Amygdala (tissue), 56 donors: Measurements from ENCODE around the gene SORL1-AS1.
"Not testable (repeated sequence)": the region's sequence is repeated elsewhere in the genome, so short reads cannot be mapped to it uniquely, and the experiment has no call there.

Experiments
- DNase-seq, 56 donors: peaks; one replicate each; lab custom pipeline; 2025; lab: John Stamatoyannopoulos, UW

Gene SORL1-AS1

DNA sequence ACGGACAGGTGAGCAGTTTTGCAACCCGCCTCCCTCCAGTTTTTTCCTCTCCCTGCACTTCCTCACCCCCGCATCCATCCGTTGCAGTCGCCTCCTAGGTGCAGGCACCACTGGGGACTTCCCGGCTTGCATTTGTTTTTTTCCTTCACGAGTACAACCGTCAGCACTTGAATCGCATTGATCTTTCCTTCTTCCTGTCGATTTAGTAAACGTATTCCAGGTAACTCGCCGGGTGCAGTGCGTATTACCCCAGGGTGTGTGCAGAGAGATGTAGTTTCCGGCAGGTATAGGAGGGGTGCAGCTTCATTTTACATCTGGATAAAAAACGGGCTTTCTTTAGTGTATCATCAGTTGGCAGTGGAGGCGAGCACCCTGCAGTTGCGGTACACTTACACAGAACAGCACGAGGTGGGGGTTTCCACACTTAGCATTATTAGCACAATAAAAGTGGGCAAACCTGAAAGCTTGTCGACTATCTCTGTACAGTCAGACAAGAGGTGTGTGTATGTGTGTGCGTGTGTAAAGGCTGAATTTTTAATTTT is at the start of gene SORL1-AS1:
TSS of gene SORL1-AS1 (minus strand) at position 359 of the 542 bp plus-strand sequence.
- DNase-seq: peak in 3 of 56 donors; percentile 43 to 52 (median 47)

DNA sequence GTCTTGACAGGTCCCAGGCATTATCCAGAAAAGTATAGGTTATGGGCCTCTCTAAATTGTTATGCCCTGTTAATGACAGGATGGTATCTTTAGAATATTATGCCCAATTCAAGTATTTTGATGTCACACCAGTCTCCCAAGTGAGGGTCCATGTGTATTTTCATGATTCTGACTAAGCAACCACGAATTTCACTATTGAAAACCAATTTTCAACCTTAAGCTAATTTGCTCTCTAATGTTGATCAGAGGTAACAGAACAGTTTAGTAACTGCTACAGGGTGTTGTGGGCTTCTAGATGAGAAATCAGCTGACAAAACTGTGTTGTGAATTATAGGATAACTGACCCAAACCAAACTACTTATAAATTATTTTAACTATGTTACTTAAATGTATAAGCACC is 48.0 kb upstream of the SORL1-AS1 start:
- no peak for DNase-seq

DNA sequence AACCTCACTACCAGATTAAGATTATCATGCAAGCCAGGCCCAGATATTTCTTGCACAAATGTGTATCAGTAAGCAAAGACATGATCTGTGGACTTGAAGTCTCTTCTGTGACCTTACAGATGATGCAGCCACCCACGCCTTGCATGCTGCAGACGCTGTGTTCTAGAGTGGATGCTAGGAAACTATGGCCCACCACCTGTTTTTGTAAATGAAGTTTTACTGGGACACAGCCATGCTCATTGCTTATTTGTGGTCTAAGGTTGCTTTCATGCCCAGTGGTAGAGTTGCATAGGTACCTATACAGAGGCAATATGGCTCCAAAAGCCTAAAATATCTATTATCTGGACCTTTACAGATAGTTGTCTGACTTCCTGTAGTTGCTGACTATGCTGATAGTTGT is 47.5 kb upstream of the SORL1-AS1 start:
- no peak for DNase-seq

DNA sequence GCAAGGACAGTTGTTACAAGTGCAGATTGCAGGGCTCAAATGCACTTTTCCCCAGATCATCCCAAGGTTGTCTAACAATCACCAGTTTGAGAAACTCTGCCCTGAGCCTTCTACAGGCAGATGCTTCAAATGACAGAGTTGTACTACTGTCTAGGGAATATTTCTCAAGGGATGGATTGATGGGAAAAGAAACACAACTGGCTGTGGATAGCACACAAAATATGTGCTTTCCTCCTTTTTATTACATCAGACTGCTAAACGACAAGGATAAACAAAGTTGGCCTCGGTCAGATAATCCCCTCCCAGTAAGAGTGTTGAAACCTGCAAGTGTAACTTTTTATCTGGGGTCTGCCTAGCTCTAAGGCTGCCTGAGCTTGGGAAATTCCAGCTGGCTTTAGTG is 46.6 kb upstream of the SORL1-AS1 start:
- DNase-seq: no peak

- DNase-seq: no peak
Observed at GRCh38 chr11:121497176-121497998, 44.6 kb upstream of the SORL1-AS1 start.

DNA sequence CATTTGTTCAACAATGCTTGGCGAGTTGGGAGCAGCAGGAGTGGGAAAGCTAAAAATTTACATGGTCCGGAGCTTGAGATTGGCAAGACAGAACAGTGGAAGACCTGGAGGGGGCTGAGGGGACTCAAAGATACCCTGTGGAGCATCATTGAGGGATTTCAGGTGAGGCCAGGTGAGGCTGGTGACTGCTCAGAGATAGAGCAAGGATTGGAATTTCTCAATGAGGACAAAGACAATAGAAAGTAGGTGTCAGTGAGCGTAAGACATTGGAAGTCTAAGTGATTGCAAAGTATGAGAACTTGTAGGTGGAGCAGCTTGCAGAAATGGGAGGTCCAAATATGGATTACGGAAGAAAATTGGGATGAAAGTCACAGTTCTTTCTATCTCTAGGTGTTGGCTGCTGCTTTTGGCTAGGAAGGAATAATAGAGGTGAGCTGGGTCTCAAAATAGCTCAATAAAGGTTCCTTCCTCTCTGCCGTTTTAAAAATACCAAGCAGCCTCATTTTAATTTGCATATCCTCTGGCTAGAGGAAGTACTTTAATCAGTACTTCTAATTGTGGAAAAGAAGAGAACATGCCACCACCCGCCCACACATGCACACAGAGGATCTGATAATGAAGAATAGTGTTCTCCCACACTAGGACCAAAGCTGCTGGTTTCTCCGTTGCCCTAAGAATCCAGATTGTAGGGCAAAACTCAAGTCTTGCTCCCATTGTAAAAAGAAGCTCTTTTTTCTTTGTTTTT is 41.8 kb upstream of the SORL1-AS1 start:
- peak in 10 of 56 donors; percentile 12 to 47 (median 22) for DNase-seq

GRCh38 chr11:121489823-121490222 is 37.1 kb upstream of the SORL1-AS1 start:
- no peak for DNase-seq

DNA sequence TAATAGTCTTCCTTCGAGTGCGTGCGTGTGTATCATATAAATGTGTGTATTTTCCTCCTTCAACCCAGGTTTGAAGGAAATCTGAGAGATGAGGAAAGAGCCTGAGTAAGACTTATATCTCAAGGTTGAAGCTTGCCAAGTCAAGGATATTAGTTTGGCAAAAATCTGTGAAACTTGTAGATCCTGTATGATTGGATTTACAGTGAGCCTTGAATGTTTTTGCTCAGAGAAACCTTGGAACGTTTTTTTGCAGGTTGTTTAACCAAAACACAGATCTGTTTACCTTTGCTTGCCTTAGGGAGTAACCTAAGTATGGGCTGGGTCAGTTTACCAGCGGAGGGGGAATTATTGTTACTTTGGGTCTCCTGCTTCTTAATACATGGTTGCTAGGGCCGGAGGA is 35.9 kb upstream of the SORL1-AS1 start:
- DNase-seq: no peak

DNA sequence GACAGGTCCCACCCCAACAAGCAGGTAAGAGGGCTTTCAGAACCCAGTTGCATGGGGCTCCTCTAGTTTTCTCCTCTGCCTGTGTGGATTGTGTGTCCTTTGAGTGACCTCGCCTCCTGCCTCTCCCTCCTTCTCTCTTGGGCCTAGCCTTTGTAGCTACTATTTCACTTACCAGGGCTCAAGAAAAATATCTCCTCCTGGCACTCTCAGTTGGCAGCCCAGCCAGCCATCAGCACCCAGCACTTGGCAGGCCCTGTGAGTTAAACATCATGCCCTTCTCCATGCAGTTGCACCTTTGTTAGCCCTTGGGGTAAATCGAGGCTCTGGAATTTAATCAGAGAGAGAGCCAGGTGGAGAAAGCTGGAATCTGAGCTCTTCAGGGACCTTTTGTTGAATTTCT is 35.4 kb upstream of the SORL1-AS1 start:
- DNase-seq: peak in 3 of 56 donors; percentile 31 to 47 (median 35)

- no peak for DNase-seq
Observed at GRCh38 chr11:121487191-121487590, 34.4 kb upstream of the SORL1-AS1 start.

DNA sequence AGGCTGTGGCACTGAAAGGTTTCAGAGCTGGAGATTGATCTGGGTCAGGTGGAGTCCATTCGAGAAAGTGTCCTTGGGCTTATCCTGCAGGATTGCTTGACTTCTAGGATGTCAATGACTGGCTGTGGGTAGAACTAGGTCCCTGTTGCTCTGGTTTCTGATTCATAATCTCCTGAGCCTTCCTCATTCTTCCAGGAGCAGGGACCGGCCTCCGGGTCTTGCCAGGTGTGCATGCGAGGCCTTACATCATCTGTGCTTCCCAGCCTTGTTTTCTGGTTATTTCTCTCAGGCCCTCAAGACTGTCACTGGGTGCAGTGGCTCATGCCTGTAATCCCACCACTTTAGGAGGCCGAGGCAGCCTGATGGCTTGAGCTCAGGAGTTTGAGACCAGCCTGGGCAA is 33.3 kb upstream of the SORL1-AS1 start:
- no peak for DNase-seq

DNA sequence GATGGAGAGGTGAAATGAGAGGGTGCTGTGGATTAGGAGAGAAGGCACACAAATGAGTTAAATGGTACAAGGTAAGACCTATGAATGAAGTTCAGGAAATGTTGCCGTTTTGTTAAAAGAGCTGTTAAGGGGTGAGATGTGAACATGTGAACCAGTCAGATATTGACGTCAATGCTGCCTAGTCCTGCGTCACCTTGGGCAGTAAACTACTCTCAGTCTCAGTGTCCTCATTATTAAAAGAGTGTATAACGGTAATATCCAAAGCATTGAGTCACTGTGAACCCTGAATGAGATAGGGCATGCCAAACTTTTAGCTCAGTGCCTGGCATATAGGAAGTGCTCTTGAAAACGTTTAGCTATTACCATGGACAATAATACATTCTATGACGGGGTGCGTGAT is 32.4 kb upstream of the SORL1-AS1 start:
- DNase-seq: no peak

DNA sequence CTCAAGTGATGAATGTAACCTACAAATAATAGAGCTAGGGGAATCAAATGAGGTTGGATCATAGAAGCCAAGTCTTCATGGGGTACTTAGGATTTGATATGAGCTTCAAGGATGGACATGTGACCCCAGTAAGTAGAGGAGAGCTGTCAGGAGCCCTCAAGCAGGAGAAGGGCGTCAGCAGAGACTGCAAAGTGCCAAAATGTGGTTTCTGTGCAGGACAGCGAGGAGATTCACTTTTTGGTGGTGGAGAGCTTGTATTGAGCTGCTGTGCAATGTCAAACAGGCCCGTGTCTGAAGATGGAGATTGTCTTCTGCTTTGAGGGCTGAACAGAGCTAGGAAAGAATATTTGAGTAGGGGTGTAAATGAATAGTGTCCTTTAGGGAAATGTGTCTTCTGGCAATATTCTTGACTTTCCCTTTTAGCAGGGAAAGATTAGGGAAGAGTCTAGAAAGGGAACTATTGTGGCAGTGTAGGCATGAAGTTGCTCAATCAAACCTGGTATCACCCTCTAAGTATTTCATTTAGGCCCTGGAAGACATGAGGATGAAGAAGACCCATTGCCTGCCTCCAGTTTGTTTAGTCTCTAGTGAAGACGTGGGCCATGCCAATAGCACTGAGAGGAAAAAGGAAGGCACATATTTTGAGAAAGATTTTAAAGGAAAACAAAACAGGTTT is 31.2 kb upstream of the SORL1-AS1 start:
- DNase-seq: no peak

- DNase-seq: peak in 8 of 56 donors; percentile 15 to 54 (median 32)
Observed at GRCh38 chr11:121482231-121483129, 29.7 kb upstream of the SORL1-AS1 start.

DNA sequence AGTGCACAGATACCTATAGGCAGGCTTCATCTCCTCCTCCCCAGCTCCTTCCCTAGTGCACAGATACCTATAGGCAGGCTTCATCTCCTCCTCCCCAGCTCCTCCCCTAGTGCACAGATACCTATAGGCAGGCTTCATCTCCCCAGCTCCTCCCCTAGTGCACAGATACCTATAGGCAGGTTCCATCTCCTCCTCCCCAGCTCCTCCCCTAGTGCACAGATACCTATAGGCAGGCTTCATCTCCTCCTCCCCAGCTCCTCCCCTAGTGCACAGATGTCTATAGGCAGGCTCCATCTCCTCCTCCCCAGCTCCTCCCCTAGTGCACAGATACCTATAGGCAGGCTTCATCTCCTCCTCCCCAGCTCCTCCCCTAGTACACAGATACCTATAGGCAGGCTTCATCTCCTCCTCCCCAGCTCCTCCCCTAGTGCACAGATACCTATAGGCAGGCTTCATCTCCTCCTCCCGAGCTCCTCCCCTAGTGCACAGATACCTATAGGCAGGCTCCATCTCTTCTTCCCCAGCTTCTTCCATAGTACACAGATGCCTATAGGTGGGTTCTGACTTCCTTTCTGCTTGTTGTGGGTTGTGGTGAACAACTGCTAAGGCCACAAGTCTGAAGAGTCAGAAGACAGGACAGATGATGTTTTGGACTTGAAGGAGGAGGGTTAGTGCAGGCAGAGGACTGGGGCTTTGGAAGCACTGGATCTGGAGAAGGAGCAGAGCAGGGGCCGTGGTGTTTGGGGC is 28.9 kb upstream of the SORL1-AS1 start:
- not testable (repeated sequence) for DNase-seq

DNA sequence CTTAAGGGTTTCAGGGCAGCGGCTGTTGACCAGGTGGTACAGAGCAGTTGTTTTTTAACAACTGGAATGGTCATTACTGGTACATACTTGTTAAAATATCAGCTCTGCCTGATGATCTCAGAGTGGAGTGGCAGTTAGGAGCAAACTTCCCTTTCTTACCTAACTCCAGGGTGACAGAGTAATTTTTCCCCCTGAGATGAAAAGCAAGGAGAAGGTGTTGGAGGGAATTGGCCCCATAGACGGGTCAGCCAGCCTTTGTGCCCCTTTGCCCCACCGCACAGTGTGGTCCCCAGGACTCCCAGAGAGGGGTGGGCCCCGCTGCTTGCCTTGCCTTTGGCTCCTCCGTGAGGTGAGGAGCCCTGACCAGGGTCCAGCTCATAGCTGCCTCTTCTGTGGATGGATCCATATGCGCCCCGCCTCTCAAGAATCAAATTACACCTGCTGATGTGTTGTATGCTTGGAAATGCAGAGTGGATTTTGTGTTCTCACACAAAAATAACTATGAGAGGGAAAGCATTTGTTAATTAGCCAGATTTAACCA is 27.0 kb upstream of the SORL1-AS1 start:
- no peak for DNase-seq

- no peak for DNase-seq
Observed at GRCh38 chr11:121478895-121479697, 26.3 kb upstream of the SORL1-AS1 start.
